H9 (cell line): Measurements from ENCODE around the gene EDAR. TPM values are rescaled to one million over a fixed set of nuclear protein-coding genes. Genes with fewer than 3 reads are reported as not detected.

ENCODE experiments used
- DNase-seq: peaks from one replicate; pipeline ENCODE4 v3.0.0-alpha.2; 2017
- H2AFZ ChIP-seq: one replicate; pipeline ENCODE4 v1.6.1; 2013; ENCODE audit warnings: mild to moderate bottlenecking, low read length, control low read depth, moderate library complexity
- H2AK5ac ChIP-seq: 2 replicates; pipeline ENCODE4 v1.6.1; 2013; ENCODE audit warnings: low read length, control low read depth, mixed read lengths; ENCODE audit not compliant: insufficient read length
- H2BK120ac ChIP-seq: one replicate; pipeline ENCODE4 v1.6.1; 2013; ENCODE audit warnings: low read depth, mild to moderate bottlenecking, low read length, control low read depth, inconsistent platforms; ENCODE audit not compliant: poor library complexity, severe bottlenecking
- H2BK12ac ChIP-seq: 2 replicates; pipeline ENCODE4 v1.6.1; 2013; ENCODE audit warnings: low read length, control low read depth, mixed read lengths, low read depth; ENCODE audit not compliant: insufficient read length
- H2BK15ac ChIP-seq: 2 replicates; pipeline ENCODE4 v1.6.1; 2013; ENCODE audit warnings: low read depth, low read length, control low read depth
- H2BK20ac ChIP-seq: one replicate; pipeline ENCODE4 v1.6.1; 2013; ENCODE audit warnings: low read depth, mild to moderate bottlenecking, low read length, control low read depth, inconsistent platforms; ENCODE audit not compliant: poor library complexity, severe bottlenecking
- H2BK5ac ChIP-seq: 2 replicates; pipeline ENCODE4 v1.6.1; 2013; ENCODE audit warnings: low read length, control low read depth, mixed read lengths; ENCODE audit not compliant: insufficient read length
- H3K14ac ChIP-seq: 2 replicates; pipeline ENCODE4 v1.6.1; 2013; ENCODE audit warnings: low read length, control low read depth; ENCODE audit not compliant: insufficient read depth
- H3K18ac ChIP-seq: 2 replicates; pipeline ENCODE4 v1.6.1; 2013; ENCODE audit warnings: low read depth, mild to moderate bottlenecking, mixed read lengths, low read length, control low read depth; ENCODE audit not compliant: insufficient read length
- H3K23ac ChIP-seq: 2 replicates; pipeline ENCODE4 v1.6.1; 2013; ENCODE audit warnings: low read length, control low read depth, mixed read lengths, low read depth; ENCODE audit not compliant: insufficient read length
- H3K23me2 ChIP-seq: 2 replicates; pipeline ENCODE4 v1.6.1; 2013; ENCODE audit warnings: low read depth, mild to moderate bottlenecking, mixed read lengths, low read length, control low read depth; ENCODE audit not compliant: insufficient read length, poor library complexity, severe bottlenecking
- H3K27ac ChIP-seq: 2 replicates; pipeline ENCODE4 v1.5.1; 2013; ENCODE audit warnings: low read length, control low read depth, mixed read lengths, low read depth; ENCODE audit not compliant: insufficient read length
- H3K27me3 ChIP-seq: 2 replicates; pipeline ENCODE4 v1.6.1; 2013; ENCODE audit warnings: low read length, control low read depth, inconsistent platforms; ENCODE audit not compliant: insufficient read depth
- H3K4ac ChIP-seq: 2 replicates; pipeline ENCODE4 v1.6.1; 2013; ENCODE audit warnings: low read depth, mild to moderate bottlenecking, control low read depth, inconsistent platforms, low read length, moderate library complexity
- H3K4me1 ChIP-seq: 2 replicates; pipeline ENCODE4 v1.6.1; 2013; ENCODE audit warnings: low read length, control low read depth, inconsistent platforms; ENCODE audit not compliant: insufficient read depth
- H3K4me2 ChIP-seq: 2 replicates; pipeline ENCODE4 v1.6.1; 2013; ENCODE audit warnings: low read length, control low read depth, mixed read lengths; ENCODE audit not compliant: insufficient read length, insufficient read depth
- H3K56ac ChIP-seq: 2 replicates; pipeline ENCODE4 v1.6.1; 2013; ENCODE audit warnings: low read depth, mild to moderate bottlenecking, mixed read lengths, low read length, control low read depth; ENCODE audit not compliant: insufficient read length
- H3K79me1 ChIP-seq: 2 replicates; pipeline ENCODE4 v1.6.1; 2013; ENCODE audit warnings: low read depth, mild to moderate bottlenecking, moderate library complexity, low read length, control low read depth, inconsistent platforms; ENCODE audit not compliant: insufficient read depth, poor library complexity, severe bottlenecking
- H3K79me2 ChIP-seq: 2 replicates; pipeline ENCODE4 v1.6.1; 2013; ENCODE audit warnings: low read length, control low read depth, inconsistent platforms; ENCODE audit not compliant: insufficient read depth
- H3K9ac ChIP-seq: 2 replicates; pipeline ENCODE4 v1.6.1; 2013; ENCODE audit warnings: low read length, control low read depth, mixed read lengths; ENCODE audit not compliant: insufficient read length; ENCODE audit errors: extremely low read depth
- H3K9me3 ChIP-seq: one replicate; pipeline ENCODE4 v1.6.1; 2013; ENCODE audit warnings: low read depth, low read length, inconsistent platforms; ENCODE audit not compliant: control insufficient read depth
- H3T11ph ChIP-seq: one replicate; pipeline ENCODE4 v1.6.1; 2013; ENCODE audit warnings: mild to moderate bottlenecking, low read length, control low read depth, inconsistent platforms
- H4K20me1 ChIP-seq: one replicate; pipeline ENCODE4 v1.6.1; 2013; ENCODE audit not compliant: control insufficient read depth, insufficient read length, insufficient read depth
- H4K5ac ChIP-seq: 2 replicates; pipeline ENCODE4 v1.6.1; 2013; ENCODE audit warnings: low read depth, mild to moderate bottlenecking, mixed read lengths, low read length, control low read depth; ENCODE audit not compliant: insufficient read length
- H4K8ac ChIP-seq: replicated peaks from 2 replicates; pipeline ENCODE4 v1.6.1; 2013; ENCODE audit warnings: low read length, control low read depth, mixed read lengths, low read depth; ENCODE audit not compliant: insufficient read length
- H4K91ac ChIP-seq: 2 replicates; pipeline ENCODE4 v1.6.1; 2013; ENCODE audit warnings: low read depth, mild to moderate bottlenecking, moderate library complexity, mixed read lengths, low read length, control low read depth; ENCODE audit not compliant: insufficient read length
- H3K27ac Mint-ChIP-seq, 3 experiments: 2 replicates in 2 of 3; 3 replicates in 1 of 3; pipeline ENCODE4 v1.8.0; 2020 to 2021; ENCODE audit warnings: mixed read lengths in 3 of 3, mild to moderate bottlenecking in 1 of 3, moderate library complexity in 1 of 3
- H3K27me3 Mint-ChIP-seq: 2 replicates; pipeline ENCODE4 v1.8.0; 2021; ENCODE audit warnings: low read depth, mild to moderate bottlenecking, moderate library complexity, mixed read lengths
- H3K36me3 Mint-ChIP-seq, 3 experiments: 2 replicates in 2 of 3; 3 replicates in 1 of 3; pipeline ENCODE4 v1.8.0; 2020 to 2021; ENCODE audit warnings: low read depth in 3 of 3, mixed read lengths in 3 of 3; ENCODE audit not compliant: insufficient read depth in 1 of 3
- H3K4me1 Mint-ChIP-seq, 2 experiments: 2 replicates each; pipeline ENCODE4 v1.8.0; 2020; ENCODE audit warnings: mixed read lengths in 2 of 2
- H3K4me3 Mint-ChIP-seq, 2 experiments: 2 replicates in 1 of 2; 3 replicates in 1 of 2; pipeline ENCODE4 v1.8.0; 2020 to 2021; ENCODE audit warnings: mild to moderate bottlenecking in 2 of 2, mixed read lengths in 2 of 2, moderate library complexity in 1 of 2
- H3K9me3 Mint-ChIP-seq, 2 experiments: 2 replicates in 1 of 2; 3 replicates in 1 of 2; pipeline ENCODE4 v1.8.0; 2020; ENCODE audit warnings: mild to moderate bottlenecking in 2 of 2, mixed read lengths in 2 of 2, moderate library complexity in 1 of 2
- WGBS: extraction: QIAGEN DNeasy Blood & Tissue Kit; methylation state at CpG from one replicate; pipeline ENCODE4 v1.1.7; 2013; ENCODE audit warnings: missing lambda C conversion rate, low lambda C conversion rate, mixed read lengths; ENCODE audit not compliant: insufficient read length; ENCODE audit errors: extremely low coverage; 5-methylcytosine and 5-hydroxymethylcytosine counted together
- total RNA-seq: library from RNA; stranded (reverse); gene quantifications from 2 replicates; pipeline ENCODE4 v1.2.1, GENCODE V29; 2021
- TF ChIP-seq, protein P1 (sequence below): fragments of 200-600 bp; sonication (generic); conservative IDR thresholded peaks from 3 replicates; pipeline ENCODE4 v1.8.0; 2021; ENCODE audit warnings: antibody characterized with exemption, mild to moderate bottlenecking

EDAR gene
- total RNA-seq, 1 experiment from 2014 or later: not detected

- Histone ChIP-seq H3K14ac (no peak overlapping the region), H4K20me1 (no peaks in the 10 kb centered on the region), H3T11ph (no peak overlapping the region), H4K91ac (no peak overlapping the region), H3K27ac (no peak overlapping the region), H3K27me3 (no peaks in the 10 kb centered on the region), H2BK20ac (no peak overlapping the region), H3K9me3 (no peaks in the 10 kb centered on the region), H4K8ac (no peak overlapping the region), H2BK15ac (no peak overlapping the region), H3K4me2 (no peak overlapping the region), H3K79me2 (no peaks in the 10 kb centered on the region), H2BK5ac (no peak overlapping the region), H4K5ac (no peak overlapping the region), H3K23me2 (no peaks in the 10 kb centered on the region), H2BK120ac (no peak overlapping the region), H3K4ac (no peak overlapping the region), H2AFZ (no peak overlapping the region), H3K23ac (no peak overlapping the region), H3K9ac (no peak overlapping the region), H3K4me1 (no peaks in the 10 kb centered on the region; the same call in 1 of the 2 replicates), H2BK12ac (no peak overlapping the region), H3K56ac (no peak overlapping the region), H3K18ac (no peak overlapping the region), H3K79me1 (no peaks in the 10 kb centered on the region), H2AK5ac (no peak overlapping the region)
- DNase-seq: no peak
- Mint-ChIP-seq H3K9me3 (no peaks in the 10 kb centered on the region), H3K27ac (no peak overlapping the region), H3K4me1 (peaks cover 6% of the 10 kb centered on the region in 2 experiments; a peak in 3 of 4 replicates), H3K36me3 (no peaks in the 10 kb centered on the region), H3K4me3 (no peak overlapping the region), H3K27me3 (peaks cover 13% of the 10 kb centered on the region)
- TF ChIP-seq, protein P1, sequence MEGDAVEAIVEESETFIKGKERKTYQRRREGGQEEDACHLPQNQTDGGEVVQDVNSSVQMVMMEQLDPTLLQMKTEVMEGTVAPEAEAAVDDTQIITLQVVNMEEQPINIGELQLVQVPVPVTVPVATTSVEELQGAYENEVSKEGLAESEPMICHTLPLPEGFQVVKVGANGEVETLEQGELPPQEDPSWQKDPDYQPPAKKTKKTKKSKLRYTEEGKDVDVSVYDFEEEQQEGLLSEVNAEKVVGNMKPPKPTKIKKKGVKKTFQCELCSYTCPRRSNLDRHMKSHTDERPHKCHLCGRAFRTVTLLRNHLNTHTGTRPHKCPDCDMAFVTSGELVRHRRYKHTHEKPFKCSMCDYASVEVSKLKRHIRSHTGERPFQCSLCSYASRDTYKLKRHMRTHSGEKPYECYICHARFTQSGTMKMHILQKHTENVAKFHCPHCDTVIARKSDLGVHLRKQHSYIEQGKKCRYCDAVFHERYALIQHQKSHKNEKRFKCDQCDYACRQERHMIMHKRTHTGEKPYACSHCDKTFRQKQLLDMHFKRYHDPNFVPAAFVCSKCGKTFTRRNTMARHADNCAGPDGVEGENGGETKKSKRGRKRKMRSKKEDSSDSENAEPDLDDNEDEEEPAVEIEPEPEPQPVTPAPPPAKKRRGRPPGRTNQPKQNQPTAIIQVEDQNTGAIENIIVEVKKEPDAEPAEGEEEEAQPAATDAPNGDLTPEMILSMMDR: no peak
- WGBS: no CpG with 5 or more reads among the region's 5 CpGs
These were observed 24.0 kb upstream of the EDAR start for GRCh38 chr2:109013051-109013450.
